Subcutaneous adipose tissue (tissue), 4 donors: ENCODE data around the gene IFT43. TPM values are rescaled to one million over a fixed set of nuclear protein-coding genes. Genes with fewer than 3 reads are reported as not detected.

Experiments
- CTCF ChIP-seq: fragments of 450-650 bp; IDR thresholded peaks from one replicate; pipeline ENCODE4 v1.5.1; 2016; ENCODE audit warnings: low read depth, mild to moderate bottlenecking, control low read depth, antibody characterized with exemption, moderate library complexity
- total RNA-seq, 4 donors: library from RNA; depleted of rRNA; stranded (reverse); fragments of >200 nt; gene quantifications; one replicate each; pipeline ENCODE4 v1.1.0, GENCODE V29; 2016

IFT43 gene
- total RNA-seq, 4 donors from 2014 or later, result 25.3 to 38.2 (median 28.9) TPM

GRCh38 chr14:76078501-76078900, 92.9 kb downstream of the IFT43 start:
- TF ChIP-seq CTCF, result no peak

- TF ChIP-seq CTCF, result no peak
Observed at GRCh38 chr14:76080025-76080424, 94.5 kb downstream of the IFT43 start.

- TF ChIP-seq CTCF, result no peak
Observed at GRCh38 chr14:76080471-76080870, 94.9 kb downstream of the IFT43 start.

GRCh38 chr14:76081642-76082041, 96.1 kb downstream of the IFT43 start:
- TF ChIP-seq CTCF, result no peak

- no peak for TF ChIP-seq CTCF
Observed at GRCh38 chr14:76083796-76084765, 98.5 kb downstream of the IFT43 start.

GRCh38 chr14:76085358-76085757, 99.8 kb downstream of the IFT43 start:
- TF ChIP-seq CTCF, result no peak

- no peak for TF ChIP-seq CTCF
Observed at GRCh38 chr14:76086636-76087035, 101.1 kb downstream of the IFT43 start.
